Skeletal muscle cell (primary cell): ENCODE measurements around the gene IGF1.

Experiments used
- DNase-seq: peaks from one replicate; pipeline ENCODE4 v3.0.0-alpha.2; 2010; ENCODE audit warnings: low read depth
- H3K4me3 ChIP-seq: 2 replicates; pipeline ENCODE4 v1.5.1; 2011; ENCODE audit warnings: low read depth, mild to moderate bottlenecking, control low read depth, low read length, moderate library complexity

Gene IGF1

DNA sequence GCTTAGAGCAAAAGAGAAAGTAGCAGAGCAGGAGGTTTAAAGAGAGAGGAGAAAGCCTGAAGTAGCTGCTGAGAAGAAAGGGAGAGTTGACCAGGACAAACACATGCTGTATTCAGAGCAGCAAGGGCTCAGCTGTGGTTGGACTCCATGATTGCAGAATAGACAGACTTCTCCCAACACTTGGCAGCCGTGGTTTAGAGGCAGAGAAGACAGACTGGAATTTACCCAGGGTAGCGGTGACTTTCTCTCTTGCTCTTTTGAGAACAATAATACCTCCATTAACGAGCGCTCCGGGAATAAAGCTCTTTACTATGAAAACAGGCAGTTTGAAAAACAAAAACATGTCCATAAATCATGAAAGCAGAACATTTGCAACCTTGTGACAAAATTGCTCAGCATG, 21.4 kb upstream of the IGF1 start:
- DNase-seq = no peak
- H3K4me3 ChIP-seq = no peak overlapping the region

DNA sequence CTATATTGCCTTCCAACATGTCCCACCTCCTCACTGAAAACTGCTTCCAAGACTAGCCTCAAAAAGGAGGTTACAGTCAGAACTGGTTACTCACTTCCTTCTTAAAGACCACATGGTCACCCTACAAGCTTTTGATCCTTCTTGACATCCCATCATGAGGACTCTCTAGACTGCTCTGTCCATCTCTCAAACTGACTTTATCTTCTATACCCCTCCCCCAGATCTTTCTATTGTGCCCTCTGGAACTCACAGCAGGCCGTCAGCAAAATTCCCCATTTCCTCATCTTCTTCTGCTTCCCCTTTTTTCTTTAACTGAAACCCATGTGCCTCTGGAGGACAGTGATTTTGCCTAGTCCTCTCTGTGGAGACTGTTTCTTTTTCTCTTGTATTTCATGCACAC, 18.1 kb upstream of the IGF1 start:
- H3K4me3 ChIP-seq = no peak overlapping the region
- DNase-seq = no peak

GRCh38 chr12:102497743-102498142, 17.4 kb upstream of the IGF1 start:
- no peak for DNase-seq
- H3K4me3 ChIP-seq = no peak overlapping the region

GRCh38 chr12:102496591-102496990, 16.2 kb upstream of the IGF1 start:
- no peak for DNase-seq
- no peak overlapping the region for H3K4me3 ChIP-seq

DNA sequence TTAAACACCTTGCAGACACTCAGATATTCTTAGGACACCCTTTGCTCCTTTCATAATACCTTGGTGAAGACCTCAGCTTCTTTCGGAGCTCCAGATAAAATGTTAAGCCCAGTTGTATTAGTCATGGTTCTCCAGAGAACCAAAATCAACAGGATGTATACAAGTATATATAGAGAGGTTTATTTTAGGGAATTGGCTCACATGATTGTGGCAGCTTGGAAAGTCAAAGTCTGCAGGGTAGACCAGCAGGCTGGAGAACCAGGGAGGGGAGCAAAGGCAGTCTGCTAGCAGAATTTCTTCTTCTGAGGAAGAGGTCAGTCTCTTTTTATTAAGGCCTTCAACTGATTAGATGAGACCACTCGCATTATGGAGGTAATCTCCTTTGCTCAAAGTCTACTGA, 6.9 kb upstream of the IGF1 start:
- no peak overlapping the region for H3K4me3 ChIP-seq
- DNase-seq = no peak

GRCh38 chr12:102486153-102486552, 5.8 kb upstream of the IGF1 start:
- H3K4me3 ChIP-seq = no peak overlapping the region
- no peak for DNase-seq

DNA sequence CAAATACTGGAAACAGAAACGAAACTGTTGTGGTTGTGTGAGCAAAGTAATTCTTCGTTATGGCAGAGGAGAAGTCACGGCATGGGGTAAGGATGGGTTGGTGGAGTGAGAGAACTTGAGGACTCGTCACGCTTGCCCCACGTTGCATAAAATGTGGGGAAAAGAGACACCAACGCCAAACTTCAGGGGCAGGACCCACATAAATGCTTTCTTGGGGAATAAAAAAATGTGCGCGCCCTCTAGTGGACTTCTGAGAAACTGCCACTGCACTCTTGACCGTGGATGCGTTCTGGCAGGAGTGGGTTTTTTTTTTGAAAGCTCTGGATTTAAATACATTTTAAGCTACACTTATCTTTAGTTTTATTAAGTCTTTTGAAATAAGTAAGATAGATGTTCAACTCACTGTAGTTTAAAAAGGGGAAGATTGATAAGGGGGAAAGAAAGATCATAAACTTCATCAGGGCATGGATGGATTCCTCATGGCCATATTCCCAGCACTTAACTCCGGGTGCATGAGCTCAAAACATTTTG, 4.1 kb upstream of the IGF1 start:
- peak; percentile 2 for DNase-seq
- no peak overlapping the region for H3K4me3 ChIP-seq

DNA sequence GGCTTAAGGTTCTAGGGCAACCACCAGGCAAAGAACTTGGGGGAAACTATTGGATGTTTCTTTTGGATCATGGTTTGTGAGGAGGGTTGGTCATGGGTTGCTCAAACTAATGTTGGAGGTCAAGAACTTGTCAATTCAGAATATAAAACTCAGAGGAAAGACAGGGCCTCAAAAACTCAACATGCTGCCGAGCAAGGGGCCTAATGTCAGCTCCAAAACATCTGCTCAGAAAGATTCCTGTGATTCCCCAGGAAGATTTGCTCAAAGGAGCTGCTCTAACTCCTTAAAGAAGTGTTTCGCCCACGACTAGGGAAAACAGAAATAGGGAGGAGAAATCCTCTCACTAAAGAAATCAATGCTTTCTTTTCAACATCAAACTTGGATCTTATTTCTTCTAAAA, 3.7 kb upstream of the IGF1 start:
- no peak for DNase-seq
- no peak overlapping the region for H3K4me3 ChIP-seq

DNA sequence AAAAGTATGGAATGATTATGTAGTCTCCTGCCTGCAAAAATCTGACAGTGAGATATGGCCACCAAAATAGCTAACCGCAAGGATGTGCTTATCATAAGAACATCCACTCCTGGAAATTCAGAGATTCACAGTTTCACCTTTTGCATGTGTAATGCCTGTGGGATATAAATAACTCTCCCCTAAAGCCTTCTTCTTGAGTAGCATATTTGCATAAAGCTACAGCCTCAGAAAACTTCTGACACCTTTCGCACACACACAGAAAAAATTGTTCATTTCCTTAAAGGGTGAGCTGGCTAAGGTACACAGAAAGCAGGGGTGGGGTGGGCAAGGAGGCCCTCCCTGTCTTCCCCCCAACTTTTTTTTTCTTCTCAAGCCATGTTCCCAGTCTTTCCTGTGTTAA, 3.1 kb upstream of the IGF1 start:
- H3K4me3 ChIP-seq = no peak overlapping the region
- DNase-seq = no peak

- DNase-seq = no peak
- no peak overlapping the region for H3K4me3 ChIP-seq
Observed at GRCh38 chr12:102481705-102482425, 1.5 kb upstream of the IGF1 start.

GRCh38 chr12:102479939-102480338, 424 bp downstream of the IGF1 start:
- no peak overlapping the region for H3K4me3 ChIP-seq
- DNase-seq = no peak

- no peak for DNase-seq
- H3K4me3 ChIP-seq = no peak overlapping the region
Observed at GRCh38 chr12:102479099-102479885, 1.1 kb downstream of the IGF1 start.

DNA sequence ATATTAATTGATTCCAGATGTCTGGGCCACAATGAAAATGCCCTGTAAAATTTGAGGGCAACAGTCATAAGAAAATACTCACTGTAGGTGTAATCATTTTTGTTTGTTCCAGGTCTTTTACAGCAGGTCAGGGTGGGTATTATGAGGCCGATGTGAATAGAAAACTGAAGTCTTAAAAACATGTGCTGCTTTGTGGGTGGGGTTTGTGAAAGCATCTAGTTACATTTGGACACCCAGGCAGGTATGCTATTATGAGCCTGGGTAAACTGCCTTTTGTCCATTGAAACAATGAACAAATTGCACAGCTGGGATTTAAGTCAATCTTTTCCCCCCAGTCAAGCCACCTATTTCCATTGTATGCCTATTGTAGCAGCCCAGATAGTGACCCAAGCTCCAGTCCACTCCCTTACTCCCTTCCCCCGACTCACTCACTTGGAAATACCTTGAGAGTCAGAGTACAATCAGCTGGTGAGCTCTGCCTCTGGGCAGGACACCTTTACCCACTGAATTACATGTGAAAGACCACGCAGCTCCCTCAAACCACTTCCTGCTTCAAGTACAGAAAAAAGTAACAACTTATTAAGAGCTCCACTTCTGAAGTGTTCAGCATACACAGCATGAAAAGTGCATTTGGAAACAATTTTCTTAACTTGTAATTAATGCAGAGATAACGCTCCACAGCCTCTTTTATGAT, 1.8 kb downstream of the IGF1 start:
- no peak overlapping the region for H3K4me3 ChIP-seq
- no peak for DNase-seq

DNA sequence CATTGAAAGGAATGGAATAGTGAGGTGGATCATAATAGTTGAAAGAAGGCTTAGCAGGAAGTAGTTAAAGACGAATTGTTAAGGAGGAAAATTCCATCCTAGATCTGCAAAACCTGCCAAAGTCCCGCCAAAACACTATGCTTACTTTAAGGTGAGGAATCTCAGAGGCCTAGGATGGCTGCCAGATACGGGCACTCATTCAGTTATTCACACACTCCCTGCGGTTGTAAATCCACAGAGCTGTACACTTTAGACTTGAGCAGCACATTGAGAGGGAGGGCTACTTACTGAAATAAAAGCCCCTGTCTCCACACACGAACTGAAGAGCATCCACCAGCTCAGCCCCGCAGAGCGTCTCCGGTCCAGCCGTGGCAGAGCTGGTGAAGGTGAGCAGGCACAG, 5.0 kb downstream of the IGF1 start:
- H3K4me3 ChIP-seq = no peak overlapping the region
- no peak for DNase-seq

GRCh38 chr12:102474438-102475064, 5.8 kb downstream of the IGF1 start:
- no peak overlapping the region for H3K4me3 ChIP-seq
- DNase-seq = peak; percentile 2

GRCh38 chr12:102472496-102472895, 7.9 kb downstream of the IGF1 start:
- H3K4me3 ChIP-seq = no peak overlapping the region
- no peak for DNase-seq

DNA sequence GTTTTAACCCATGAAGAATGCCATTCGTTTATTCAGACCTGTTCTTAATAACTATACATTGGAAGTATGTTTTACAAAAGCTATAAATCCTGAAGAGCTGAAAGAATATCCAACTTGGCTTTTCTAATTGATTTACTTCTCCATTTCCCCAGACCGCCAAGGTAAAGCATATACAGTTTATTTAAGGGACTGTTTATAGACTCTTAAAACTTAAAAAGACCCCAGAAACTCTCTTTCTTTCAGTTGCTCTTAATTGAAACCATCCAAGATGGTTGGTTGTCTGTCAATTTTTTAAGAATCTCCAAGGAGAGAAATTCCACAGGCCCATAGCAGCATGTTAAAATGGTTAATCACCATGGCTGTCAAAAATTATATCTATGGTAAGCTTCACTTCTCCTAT, 8.8 kb downstream of the IGF1 start:
- no peak overlapping the region for H3K4me3 ChIP-seq

DNA sequence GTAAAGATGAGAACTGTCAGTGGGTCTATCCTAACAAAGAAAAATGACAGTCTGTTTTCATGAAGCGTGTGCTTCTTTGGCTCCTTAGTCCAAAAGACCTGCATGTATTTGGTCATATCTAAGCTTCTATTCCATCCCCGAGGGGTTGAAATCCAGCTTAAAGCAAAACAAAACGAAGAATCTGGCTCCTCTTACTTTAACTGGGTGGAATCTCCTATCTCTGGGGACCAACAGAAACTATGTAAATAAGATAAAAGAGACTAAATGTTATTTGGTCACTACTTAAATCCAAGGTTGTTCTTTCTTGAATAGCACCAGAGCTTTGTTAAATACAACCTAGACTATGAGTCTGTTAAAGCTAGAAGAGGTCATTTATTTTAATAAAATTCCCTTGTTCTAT, 9.4 kb downstream of the IGF1 start:
- DNase-seq = no peak
- H3K4me3 ChIP-seq = no peak overlapping the region

More for the DNA sequence above, 8.8 kb downstream of the IGF1 start:
- DNase-seq = no peak

DNA sequence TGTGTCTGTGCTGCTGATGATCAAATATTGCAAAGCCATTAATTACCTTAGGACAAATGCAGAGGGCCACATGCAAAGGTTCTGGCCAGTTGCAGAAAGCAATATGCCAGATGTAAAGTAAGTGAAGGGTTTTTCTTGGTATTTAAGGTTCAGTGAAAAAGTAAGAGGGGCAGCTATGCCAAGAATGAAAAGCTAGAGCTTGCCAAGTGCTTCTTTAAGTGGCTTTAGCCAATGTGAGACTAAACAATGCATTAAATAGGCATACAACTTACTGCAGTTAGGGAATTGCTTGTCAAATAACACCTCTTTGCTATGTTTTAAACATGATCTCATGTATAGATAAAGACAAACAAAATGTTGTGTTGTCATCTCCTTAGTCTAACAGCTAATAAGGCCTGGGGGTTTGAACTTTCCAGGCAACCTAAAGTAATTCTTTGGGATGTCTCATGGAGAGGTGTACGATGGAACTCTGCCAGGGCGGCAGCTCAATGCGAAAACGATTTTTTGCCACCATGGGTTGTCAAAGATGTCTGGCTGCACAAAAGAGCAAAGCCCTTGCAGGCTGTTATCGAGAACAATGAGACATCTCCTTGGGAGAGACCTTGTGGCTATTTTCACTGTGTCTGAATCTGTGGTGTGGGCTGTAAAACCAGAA, 12.0 kb downstream of the IGF1 start:
- no peak overlapping the region for H3K4me3 ChIP-seq
- DNase-seq = no peak
